ENCODE results near the gene IQCM.

IQCM gene, protein sequence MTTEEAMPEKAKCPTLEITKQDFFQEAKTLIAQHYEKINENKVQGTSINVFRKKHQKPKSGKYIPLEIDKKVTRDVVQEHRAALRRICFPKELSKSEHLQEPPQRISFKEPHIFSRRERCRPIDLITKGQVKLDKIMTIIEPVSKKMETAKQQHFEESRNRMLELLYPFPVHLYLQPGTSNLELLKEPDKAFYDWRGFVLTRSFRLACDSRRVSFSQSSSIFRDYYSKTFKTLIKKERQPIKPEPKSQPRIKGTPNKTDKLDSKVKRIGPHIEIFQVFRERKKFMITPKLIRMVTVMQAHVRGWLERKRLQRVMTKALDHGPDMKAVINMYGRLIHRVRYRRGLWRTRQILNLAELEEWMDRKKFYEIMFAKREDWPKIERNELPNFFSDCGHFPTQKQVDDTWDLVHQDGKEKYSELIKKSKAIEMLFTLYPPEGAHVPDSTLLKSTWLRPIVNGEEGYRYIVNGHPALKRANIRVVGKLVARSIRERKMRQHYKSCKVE

DNA sequence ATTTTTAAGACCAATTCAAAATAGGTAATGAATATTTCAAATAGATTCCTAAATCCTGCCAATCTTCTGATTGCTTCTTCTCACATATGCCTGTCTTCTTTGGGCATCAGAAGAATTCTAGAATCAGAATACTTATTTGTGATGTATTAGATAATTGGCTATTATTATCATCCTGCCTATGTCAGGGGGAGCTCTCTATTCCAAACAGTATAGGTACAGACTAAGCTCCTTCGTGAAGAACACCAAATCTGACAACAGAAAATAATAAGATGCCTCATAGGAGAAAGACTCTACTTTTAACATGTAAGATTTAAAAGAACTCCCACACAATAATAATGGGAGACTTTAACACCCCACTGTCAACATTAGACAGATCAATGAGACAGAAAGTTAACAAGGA, at the start of gene IQCM:
Gene IQCM, minus strand, starts transcription at position 101 of the 400 bp plus-strand sequence. CDS start 73,152 bp downstream, outside the sequence.
- DNase-seq = no peak

DNA sequence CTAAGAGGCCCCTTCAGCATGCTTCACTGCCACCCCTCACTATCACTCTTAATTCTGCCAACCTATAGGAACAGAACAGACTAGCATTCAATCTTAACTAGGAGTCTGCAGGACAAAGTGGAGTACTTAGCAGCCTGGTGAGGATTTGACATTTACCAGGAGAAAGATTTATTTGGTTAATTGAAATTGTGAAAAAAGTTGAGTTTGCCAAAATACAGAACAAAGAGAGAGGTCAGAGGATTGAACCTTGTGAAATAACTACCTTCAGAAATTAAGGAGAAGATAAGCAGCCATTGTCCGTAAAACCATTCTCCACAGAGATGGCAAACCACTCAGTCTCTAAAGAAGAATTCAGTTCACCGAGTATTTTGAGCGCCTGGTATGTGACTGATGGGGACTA, 41.8 kb upstream of the IQCM start:
- no peak for DNase-seq

DNA sequence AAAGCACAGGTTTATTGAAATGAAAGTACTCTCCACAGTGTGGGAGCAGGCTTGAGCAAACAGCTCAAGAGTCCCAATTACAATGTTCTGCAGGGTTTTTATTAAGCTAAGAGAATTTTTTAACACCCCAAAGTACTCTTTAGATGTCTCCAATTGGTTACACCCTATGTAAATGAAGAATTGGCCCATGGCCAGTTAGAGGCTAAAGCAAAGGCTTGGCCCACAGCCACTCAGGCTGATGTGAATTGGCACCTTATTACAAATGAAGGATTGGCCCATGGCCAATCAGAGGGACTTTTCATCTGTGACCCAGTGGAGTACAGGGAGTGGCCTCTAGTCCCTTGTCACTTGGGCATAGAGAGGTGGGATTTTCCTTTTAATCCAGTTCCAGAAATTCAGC, 30.1 kb upstream of the IQCM start:
- DNase-seq = no peak

DNA sequence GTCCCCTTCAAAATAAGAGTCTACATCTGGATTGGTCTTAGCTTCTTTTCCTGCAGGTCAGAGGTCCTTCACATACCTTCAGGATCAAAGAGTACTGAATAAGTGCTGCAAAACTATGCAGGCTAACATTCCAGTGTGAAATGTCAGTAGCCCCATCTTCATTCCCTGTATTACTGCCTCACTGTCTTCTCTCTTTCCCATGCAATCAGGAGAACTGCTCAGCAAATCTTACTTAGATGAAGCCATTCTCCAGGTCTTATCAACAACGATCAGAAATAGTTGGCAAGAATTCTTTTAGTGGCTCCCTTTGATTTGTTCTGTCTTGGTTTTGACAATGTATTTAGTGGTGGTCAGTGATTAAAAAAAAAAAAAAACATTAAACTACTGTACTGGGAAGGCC, 26.0 kb upstream of the IQCM start:
- no peak for DNase-seq

DNA sequence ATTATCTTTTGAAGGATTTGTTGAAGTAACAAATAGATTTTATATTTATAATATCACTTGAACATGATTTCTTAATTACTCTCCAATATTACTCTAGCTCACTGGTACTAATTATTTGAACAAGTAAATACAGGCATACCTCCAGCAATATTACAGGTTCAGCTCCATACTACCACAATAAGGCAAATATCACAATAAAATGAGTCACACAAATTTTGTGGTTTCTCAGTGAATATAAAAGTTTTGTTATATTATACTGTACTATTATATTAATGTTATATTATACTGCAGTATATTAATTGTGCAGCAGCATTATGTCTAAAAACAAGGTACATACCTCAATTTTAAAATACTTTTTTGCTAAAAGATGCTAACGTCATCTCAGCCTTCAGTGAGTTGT, 22.4 kb upstream of the IQCM start:
- no peak for DNase-seq

DNA sequence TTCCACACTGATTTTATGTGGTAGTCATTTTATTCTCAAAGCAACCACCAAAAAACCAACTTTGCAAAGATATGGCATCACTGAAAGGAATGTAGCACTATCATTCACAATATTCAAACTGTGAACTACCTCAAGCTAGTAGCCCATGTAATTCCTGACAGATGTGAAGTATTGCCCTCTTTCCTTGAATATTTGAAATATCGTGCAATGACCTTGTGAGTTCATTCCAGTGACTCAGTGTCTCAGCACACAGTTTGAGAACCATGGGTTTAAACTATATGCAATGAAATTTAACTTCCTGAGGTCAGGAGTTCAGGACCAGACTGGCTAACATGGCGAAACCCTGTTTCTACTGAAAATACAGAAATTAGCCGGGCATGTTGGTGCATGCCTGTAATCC, 20.9 kb upstream of the IQCM start:
- DNase-seq = no peak

DNA sequence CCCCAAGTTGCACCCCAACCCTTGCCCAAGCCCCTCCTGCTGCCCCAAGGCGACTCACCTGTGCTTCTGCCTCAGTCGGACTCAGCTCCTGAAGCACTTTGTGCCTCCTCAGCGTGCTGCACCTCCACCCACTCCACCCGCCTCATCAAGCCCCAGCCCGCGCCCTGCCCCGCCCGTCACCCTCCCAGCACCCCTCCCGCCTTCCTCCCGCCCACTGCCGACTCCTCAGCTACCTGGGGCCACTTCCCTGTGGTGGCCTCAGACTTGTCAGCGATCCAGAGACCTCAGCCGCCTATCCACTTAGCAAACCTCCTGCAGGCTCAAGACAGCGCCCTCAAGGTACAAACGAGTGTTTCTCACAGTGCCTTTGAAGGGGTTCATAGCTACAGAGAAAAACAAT, 19.6 kb upstream of the IQCM start:
- no peak for DNase-seq

DNA sequence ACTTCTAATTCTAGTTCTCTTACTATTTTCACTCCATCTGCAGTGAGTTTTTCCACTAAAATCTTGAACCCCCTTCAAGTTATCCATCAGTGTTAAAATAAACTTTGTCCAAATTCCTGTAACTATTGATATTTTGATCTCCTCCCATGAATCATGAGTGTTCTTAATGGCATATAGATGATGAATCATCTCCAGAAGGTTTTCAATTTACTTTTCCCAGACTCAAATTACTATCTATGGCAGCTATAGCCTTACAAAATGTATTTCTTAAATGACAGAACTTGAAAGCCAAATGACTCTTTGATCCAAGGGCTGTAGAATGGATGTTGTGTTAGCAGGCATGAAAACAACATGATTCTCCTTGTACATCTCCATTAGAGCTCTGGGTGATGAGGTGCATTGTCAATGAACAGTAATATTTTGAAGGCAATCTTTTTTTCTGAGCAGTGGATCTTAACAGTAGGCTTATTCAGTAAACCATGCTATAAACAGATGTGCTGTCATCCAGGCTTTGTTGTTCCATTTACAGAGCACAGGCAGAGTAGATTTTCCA, 16.1 kb upstream of the IQCM start:
- DNase-seq = no peak

DNA sequence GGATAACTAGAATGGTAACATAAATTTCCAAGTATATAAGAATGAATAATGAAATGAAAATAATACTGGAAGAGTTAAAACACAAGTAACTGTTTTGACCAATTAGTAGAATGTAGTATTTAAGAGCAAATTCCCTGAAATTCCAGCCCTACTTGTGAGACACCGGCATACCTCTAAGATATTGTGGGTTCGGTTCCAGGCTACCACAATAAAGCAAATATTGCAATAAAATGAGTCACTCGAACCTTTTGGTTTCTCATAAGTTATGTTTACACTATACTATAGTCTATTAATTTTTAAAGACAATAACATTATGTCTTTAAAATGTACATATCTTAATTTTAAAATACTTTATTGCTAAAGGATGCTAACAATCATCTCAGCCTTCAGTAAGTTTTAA, 15.2 kb upstream of the IQCM start:
- no peak for DNase-seq

DNA sequence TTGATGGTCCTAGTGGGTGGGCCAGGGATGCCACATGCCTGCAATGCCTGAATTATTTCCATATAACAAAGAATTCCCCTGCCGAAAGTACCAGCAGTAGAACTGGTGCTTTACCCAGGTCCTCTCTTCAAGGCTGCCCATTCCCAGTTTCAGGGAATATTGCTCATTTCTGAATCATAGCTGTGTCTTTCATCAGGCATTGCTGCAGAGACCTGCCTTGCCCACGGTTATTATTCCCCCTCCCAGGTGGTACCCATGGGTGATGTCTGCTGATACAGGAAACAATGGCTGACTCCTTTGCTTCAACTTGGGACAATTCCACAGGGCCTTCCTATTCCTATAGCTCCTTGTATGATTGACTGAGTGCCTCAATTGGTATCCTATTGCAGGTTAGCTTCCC, 9.7 kb upstream of the IQCM start:
- no peak for DNase-seq

DNA sequence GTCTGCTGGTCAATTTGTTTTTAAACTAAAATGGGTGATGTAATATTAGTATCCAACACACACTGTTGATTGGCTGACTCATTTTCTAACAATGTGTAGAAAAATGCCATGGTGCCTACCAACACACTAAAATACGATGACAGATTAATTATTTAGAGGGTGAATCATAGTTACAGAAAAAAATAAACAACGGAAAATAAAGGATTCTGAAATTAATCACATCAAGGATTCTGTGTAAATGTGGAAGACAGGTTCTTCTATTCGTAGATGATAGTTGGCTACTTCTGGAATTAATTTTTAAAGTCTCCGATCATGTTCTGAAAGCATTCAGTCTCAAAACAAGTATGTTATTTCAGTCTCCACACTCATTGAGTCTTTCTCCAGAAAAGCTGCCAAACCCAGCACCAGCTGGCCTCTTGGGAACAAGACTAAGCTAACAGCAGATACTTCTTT, 8.2 kb upstream of the IQCM start:
- no peak for DNase-seq

DNA sequence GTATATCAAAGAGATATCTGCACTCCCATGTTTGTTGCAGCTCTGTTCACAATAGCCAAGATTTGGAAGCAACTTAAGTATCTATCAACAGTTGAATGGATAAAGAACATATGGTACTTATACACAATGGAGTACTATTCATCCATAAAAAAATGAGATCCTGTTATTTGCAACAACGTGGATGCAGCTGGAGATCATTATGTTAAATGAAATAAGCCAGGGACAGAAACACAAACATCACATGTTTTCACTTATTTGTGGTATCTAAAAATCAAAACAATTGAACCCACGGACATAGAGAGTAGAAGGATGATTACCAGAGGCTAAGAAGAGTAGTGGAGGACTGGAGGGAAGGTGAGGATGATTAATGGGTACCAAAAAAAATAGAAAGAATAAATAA, 14.2 kb downstream of the IQCM start:
- no peak for DNase-seq

DNA sequence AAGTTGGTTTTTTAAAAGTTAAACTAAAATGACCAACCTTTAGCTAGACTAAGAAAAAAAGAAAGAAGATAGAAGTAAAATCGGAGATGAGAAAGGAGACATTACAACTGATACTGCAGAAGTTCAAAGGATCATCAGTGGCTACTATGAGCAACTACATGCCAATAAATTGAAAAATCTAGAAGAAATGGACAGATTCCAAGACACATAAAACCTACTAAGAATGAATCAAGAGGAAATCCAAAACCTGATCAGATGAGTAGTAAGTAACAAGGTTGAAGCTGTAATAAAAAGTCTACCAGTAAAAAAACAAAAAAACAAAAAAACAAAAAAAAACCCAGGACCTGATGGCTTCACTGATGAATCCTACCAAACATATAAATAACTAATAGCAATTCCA, 16.1 kb downstream of the IQCM start:
- DNase-seq = no peak

DNA sequence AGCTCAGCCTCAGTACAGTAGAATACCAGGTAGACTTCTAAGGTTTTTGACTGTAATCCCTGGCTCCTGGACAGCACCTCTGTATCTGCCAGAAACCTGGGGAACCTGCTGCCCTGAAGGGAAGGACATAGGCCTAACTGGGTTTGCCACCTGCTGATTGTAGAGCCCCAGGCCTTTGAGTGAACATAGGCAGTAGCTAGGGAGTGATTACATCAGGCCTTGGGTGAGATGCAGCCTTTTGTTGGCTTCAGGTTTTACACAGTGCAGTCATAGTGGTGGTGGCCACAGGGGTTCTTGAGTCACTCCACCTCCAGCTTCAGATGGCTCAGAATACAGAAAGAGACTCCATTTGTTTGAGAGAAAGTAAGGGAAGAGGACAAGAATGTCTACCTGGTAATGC, 19.3 kb downstream of the IQCM start:
- no peak for DNase-seq

DNA sequence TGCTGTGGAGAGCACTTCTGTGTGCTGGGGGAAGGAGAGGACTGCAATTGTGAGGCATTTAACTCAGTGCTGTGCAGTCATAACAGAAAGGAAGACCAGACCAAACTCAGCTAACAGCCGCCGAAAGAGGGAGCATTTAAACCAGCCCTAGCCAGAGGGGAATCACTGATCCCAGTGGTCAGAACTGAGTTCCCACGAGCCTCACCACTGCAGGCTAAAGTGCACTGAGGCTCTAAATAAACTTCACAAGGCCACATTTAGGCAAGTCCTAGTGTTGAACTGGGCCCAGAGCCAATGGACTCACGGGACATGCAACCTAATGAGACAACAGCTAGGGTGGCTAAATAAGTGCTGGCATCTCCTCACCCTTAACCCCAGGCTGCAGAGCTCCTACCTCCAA, 20.4 kb downstream of the IQCM start:
- DNase-seq = no peak

DNA sequence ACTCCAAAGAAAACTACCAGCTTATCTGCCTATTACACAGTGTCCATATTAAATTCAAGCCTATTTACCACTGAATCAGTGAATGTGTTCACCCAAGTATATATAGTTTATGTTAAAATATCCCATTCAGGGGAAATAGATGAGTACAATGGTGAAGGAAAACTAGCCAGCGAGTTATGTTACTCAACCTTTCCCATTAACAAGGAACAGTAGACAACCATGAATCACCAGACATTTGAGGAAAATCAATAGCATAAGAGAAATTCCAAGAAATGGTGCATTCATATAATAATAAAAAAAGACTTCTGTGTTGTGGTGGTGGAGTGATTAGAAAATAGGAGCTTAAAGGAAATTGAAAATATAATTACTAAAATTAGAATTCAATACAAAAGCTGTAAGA, 21.3 kb downstream of the IQCM start:
- DNase-seq = no peak

DNA sequence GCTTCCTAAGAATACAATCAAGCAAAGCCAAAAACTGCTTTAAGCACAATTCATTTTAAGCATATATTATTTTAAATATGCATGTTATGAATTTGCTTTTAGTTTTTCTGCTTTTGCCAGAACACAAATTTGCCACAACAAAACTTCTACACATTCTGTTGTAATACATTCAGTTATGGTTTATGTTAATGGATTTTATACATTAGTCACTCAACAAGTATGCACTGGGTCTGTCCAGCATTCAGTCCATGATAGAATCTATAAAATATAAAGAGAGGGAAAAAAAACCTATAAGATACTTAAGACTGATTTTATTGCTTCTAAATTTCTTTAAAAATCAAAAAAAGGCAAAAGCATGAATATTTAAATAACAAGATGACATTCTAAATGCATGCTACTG, 22.2 kb downstream of the IQCM start:
- DNase-seq = no peak

DNA sequence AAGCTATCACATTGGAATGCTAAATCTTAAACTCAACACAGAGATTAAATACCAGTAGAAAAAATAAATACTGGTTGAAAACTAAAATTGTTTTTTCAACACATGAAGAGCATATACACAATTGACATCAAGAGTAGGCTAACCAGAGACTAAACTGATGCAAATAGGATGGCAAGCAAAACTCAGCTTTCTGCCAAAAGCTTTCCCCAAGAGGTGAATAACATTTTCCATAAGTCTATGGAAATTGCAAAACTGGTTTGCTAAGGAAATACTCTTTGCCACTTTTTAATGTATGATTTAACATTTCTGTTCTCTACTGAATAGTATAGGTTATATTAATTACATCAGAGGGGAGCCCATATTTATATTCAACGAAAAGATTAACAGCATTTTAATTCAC, 23.8 kb downstream of the IQCM start:
- no peak for DNase-seq

DNA sequence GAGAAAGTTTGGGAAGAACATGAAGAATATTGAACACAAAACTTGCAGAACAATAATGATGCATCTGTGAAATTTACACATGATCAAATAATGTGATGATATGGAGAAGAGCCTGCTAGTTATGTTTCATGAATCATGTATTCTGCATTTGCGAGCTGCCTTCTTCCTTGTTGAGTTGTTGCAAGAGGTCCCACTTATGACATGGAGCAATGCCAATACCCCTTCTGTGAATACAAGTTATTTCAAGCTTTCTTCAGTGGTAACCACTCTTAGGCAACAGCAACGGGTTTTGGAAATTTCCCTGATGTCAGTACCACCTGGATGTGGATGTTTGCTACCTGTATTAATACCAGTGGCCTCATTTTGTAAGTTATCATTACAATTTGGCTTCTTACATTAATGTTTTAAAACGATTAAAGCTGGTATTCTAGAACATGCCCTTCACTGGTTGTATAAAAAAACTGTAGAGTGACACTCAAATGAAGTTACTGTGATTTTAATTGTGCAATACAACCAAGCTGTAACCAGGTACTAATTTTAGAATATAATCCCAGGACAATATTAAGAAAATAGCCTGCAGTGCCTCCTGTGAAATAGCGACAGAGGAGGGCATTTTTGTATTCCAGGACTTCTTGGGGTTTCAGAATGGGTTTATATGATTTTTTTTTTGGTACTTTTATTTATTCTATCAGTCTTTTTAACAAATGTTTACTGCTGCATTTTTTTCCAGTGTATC, 25.3 kb downstream of the IQCM start:
- DNase-seq = no peak

DNA sequence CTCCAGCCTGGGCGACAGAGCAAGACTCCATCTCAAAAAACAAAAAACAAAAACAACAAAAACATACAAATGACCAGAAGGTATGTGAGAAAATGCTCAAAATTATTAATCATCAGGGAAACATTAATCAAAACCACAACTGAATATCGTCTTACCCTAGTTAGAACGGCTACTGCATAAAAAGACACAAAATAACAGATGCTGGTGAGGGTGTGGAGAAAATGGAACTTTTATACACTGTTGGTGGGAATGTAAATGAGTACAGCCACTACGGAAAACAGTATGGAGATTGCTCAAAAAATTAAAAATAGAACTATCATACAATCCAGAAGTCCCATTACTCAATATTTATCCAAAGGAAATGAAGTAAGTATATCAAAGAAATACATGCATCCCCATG, 27.3 kb downstream of the IQCM start:
- no peak for DNase-seq

DNA sequence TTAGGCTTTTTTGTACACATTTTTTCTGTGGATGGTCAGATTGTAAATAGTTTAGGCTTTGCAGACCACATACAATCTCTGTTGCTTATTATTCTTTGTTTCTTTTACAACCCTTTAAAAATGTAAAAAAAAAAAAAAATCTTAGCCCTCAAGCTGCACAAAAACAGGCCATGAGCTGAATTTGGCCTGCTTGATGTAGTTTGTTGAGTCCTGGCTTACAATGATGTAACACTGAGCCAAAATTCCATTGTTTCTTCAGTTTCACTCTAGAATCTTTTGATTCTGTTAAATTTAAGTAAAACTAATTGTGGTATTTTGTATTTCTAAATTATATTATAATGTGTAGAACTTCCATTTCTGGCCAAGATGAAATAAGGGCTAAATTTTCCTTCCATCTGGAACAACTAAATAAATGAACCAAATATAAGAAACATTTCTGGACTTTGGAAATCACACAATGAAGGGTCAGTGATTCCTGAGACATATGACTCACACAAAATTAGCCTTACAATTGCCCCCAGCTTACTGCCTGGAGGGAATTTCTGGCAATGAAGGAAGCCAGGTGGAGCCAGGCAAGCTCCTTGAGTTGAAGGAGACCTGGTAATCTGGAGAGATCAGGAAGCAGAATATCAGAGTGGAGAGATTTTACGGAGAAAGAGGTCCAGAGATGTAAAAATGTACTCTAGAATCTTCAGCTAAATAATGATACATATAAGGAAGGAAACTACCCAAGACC, 29.8 kb downstream of the IQCM start:
- DNase-seq = no peak

DNA sequence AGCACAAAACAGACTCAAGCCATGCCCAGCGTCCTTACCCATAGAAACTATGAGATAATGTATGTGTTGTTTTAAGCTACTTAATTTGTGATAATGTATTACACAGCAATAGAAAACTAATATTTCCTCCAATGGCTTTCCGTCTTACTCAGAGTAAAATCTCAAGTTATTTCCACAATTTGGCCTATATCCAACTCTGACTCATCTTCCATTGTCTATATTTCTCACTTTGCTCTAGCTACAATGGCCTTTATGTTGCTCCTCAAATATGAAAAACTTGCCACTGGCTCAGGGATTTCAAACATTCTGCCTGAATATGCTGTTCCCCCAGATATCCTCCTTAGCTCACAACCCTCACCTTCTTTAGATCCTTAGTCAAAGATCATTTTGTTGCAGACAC, 31.6 kb downstream of the IQCM start:
- DNase-seq = no peak

DNA sequence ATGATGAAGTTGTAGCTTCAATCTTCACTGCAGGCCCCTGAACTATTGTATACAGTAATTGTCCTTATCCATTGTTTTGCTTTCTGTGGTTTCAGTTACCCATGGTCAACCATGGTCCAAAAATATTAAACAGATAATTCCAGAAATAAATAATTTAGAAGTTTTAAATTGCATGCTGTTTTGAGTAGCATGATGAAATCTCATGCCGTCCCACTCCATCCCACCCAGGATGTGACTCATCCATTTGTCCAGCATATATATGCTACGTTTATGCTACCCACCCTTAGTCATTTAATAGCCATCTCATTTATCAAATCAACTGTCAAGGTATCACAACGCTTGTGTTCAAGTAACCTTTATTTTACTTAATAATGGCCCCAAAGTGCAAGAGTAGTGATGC, 34.5 kb downstream of the IQCM start:
- no peak for DNase-seq
